ENCODE measurements around the gene BRD3. TPM values are rescaled to one million over a fixed set of nuclear protein-coding genes. Genes with fewer than 3 reads are reported as not detected.

Gene BRD3
- total RNA-seq, 1 experiment from 2014 or later: 40.7 TPM

DNA sequence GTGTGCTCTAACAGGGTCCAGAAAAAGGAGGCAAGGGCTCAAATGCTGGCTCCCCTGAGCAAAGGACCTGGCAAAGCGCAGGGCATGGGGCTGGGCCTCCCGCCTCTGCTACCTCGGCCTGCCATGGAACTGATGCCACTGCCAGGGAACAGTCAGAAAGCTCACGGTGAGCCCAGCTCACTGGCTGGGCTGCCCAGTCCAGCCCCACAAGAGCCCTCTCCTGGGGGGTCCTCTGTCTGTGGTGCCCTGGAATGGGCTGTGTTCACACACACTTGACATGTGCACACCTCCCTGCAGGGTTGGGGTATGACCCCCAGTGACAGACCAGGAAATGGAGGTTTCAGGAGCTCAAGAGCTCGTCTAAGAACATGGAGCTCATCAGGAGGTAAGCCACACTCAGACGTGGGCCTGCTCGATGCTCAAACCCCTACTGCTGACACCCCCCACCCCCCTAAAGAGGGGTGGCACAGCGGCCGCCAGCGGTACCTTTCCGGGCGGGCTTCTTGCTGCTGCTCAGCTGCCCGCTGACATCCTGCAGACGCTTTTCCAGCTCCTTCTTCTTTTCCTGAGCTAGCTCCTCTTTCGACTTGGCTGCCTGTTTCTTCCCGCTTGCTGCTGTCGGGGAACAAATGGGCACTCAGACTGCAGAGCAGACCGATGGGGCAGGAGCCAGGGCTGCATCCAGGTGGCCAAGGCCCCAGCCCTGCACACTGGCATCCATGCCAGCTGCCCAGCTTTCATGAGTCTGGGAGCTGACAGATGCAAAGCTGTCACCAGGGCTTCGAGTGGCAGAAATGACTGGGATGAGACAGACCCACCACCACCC lies 33.4 kb downstream of the BRD3 start:
- no TSS peak for BruUV-seq (replicated peaks)
- POLR2A ChIA-PET: no interaction called here
- H3K36me3 ChIP-seq (ENCODE audit: control insufficient read depth in 1 of 2, insufficient read depth in 2 of 2, low read length in 2 of 2): peaks cover 14 to 17% of the 10 kb centered on the region in 2 experiments; a peak in 2 of 4 replicates

More for the DNA sequence above, 33.4 kb downstream of the BRD3 start:
- Histone ChIP-seq H3K9me3 (ENCODE audit: control insufficient read depth in 1 of 2, insufficient read depth in 1 of 2, low read depth in 1 of 2, low read length in 2 of 2) (no peaks in the 10 kb centered on the region), H3K4me3 (replicated peaks in 1 of 2; ENCODE audit: low read depth in 1 of 2, low read length in 2 of 2) (no peak overlapping the region), H3K4me1 (ENCODE audit: control insufficient read depth in 1 of 2, insufficient read depth in 2 of 2, low read length in 2 of 2) (no peaks in the 10 kb centered on the region), H4K20me1 (ENCODE audit: insufficient read depth) (no peaks in the 10 kb centered on the region), H3K27ac (ENCODE audit: low read depth, low read length) (no peak overlapping the region), H3K9ac (ENCODE audit: low read length) (no peak overlapping the region), H3K79me2 (ENCODE audit: insufficient read depth, low read length) (no peaks in the 10 kb centered on the region), H2AFZ (ENCODE audit: low read depth, low read length, poor library complexity, severe bottlenecking) (no peak overlapping the region), H3K4me2 (ENCODE audit: low read length) (no peak overlapping the region), H3K9me2 (ENCODE audit: insufficient read depth) (no peaks in the 10 kb centered on the region), H3K27me3 (ENCODE audit: insufficient read depth, low read length) (no peaks in the 10 kb centered on the region)
- ChIA-PET CTCF (no interaction called here), RAD21 (ENCODE audit: low non-redundant PET in 1 of 2, low total read pairs in 2 of 2, uncharacterized antibody in 2 of 2, unreplicated experiment in 2 of 2) (no interaction called here)
- DNase-seq (ENCODE audit: low read depth, low spot score) (no peak), ATAC-seq (no peak)
- intact Hi-C loops (cut with micrococcal nuclease): no loop called here
- TF ChIP-seq CBX3 (IDR thresholded peaks at IDR 0.05; ENCODE audit: low read depth): no peak
- no peak for TF ChIP-seq EZH2phosphoT487 (IDR thresholded peaks at IDR 0.05; ENCODE audit: borderline replicate concordance)
- no peak for TF ChIP-seq ELF1 (IDR thresholded peaks at IDR 0.05; ENCODE audit: borderline replicate concordance, low read depth)
- TF ChIP-seq EZH2 (IDR thresholded peaks at IDR 0.05): no peak
- no peak for TF ChIP-seq ZNF274 (IDR thresholded peaks at IDR 0.05; ENCODE audit: low read depth, low read length)
- no peak for TF ChIP-seq FOSL1 (IDR thresholded peaks at IDR 0.05; ENCODE audit: low read depth)
- TF ChIP-seq EGR1 (IDR thresholded peaks at IDR 0.05; ENCODE audit: low read depth): no peak
- no peak for TF ChIP-seq ZBTB33 (IDR thresholded peaks at IDR 0.05; ENCODE audit: extremely low read depth, insufficient replicate concordance, low read length)
- no peak for TF ChIP-seq CTCF (IDR thresholded peaks at IDR 0.05 in 2 of 3, conservative IDR thresholded peaks at IDR 0.05 in 1 of 3; ENCODE audit: borderline replicate concordance in 1 of 3, insufficient read depth in 1 of 3, low read depth in 2 of 3, low read length in 2 of 3)
- no peak for TF ChIP-seq POLR2A (IDR thresholded peaks at IDR 0.05; ENCODE audit: borderline replicate concordance, extremely low read depth, insufficient read depth, insufficient read length)
- no peak for TF ChIP-seq CEBPB (IDR thresholded peaks at IDR 0.05; ENCODE audit: low read depth)
- TF ChIP-seq RAD21 (IDR thresholded peaks at IDR 0.05; ENCODE audit: low read depth): no peak
- no peak for TF ChIP-seq MAX (IDR thresholded peaks at IDR 0.05)
- no peak for TF ChIP-seq SP1 (IDR thresholded peaks at IDR 0.05; ENCODE audit: low read depth)
- TF ChIP-seq YY1 (IDR thresholded peaks at IDR 0.05; ENCODE audit: extremely low read depth, insufficient replicate concordance, low read depth, low read length): no peak

All from HCT116 (cell line).